HG03108 (cell line): ENCODE data around the gene G6PD.
"Not testable (repeated sequence)": the region's sequence is repeated elsewhere in the genome, so short reads cannot be mapped to it uniquely, and the experiment has no call there.

Source experiments
- ATAC-seq: cut with Tn5 transposase; IDR thresholded peaks from one replicate; pipeline ENCODE4 v1.9.1; 2021; ENCODE audit warnings: moderate library complexity; ENCODE audit not compliant: unreplicated experiment

The G6PD gene

GRCh38 chrX:154545673-154546274, 872 bp downstream of the G6PD start:
- no peak for ATAC-seq

- no peak for ATAC-seq
Measured at GRCh38 chrX:154542723-154543424, 3.8 kb downstream of the G6PD start.

GRCh38 chrX:154541896-154542722, 4.5 kb downstream of the G6PD start:
- ATAC-seq: no peak

GRCh38 chrX:154541589-154541895, 5.1 kb downstream of the G6PD start:
- ATAC-seq: no peak

GRCh38 chrX:154540897-154541535, 5.6 kb downstream of the G6PD start:
- ATAC-seq: no peak

- ATAC-seq: not testable (repeated sequence)
Measured at GRCh38 chrX:154540365-154540764, 6.3 kb downstream of the G6PD start.

GRCh38 chrX:154539077-154539476, 7.6 kb downstream of the G6PD start:
- no peak for ATAC-seq

GRCh38 chrX:154535892-154536291, 10.8 kb downstream of the G6PD start:
- ATAC-seq: no peak

GRCh38 chrX:154534526-154535322, 11.9 kb downstream of the G6PD start:
- peak; percentile 91 for ATAC-seq

- ATAC-seq: no peak
Measured at GRCh38 chrX:154532690-154533089, 14.0 kb downstream of the G6PD start.

GRCh38 chrX:154531626-154532025, 15.0 kb downstream of the G6PD start:
- no peak for ATAC-seq

- ATAC-seq: no peak
Measured at GRCh38 chrX:154530286-154530685, 16.4 kb downstream of the G6PD start.

- no peak for ATAC-seq
Measured at GRCh38 chrX:154529206-154529612, 17.4 kb downstream of the G6PD start.

- peak; percentile 85 for ATAC-seq
Measured at GRCh38 chrX:154526901-154527675, 19.6 kb downstream of the G6PD start.

- ATAC-seq: no peak
Measured at GRCh38 chrX:154525606-154526490, 20.8 kb downstream of the G6PD start.

- no peak for ATAC-seq
Measured at GRCh38 chrX:154519389-154519788, 27.3 kb downstream of the G6PD start.

GRCh38 chrX:154517101-154517781, 29.4 kb downstream of the G6PD start:
- no peak for ATAC-seq

- ATAC-seq: no peak
Measured at GRCh38 chrX:154516656-154517100, 30.0 kb downstream of the G6PD start.
